ENCODE data around the gene STKLD1.

The STKLD1 gene

GRCh38 chr9:133346021-133346785, 30.0 kb upstream of the STKLD1 start:
- no peak for DNase-seq

DNA sequence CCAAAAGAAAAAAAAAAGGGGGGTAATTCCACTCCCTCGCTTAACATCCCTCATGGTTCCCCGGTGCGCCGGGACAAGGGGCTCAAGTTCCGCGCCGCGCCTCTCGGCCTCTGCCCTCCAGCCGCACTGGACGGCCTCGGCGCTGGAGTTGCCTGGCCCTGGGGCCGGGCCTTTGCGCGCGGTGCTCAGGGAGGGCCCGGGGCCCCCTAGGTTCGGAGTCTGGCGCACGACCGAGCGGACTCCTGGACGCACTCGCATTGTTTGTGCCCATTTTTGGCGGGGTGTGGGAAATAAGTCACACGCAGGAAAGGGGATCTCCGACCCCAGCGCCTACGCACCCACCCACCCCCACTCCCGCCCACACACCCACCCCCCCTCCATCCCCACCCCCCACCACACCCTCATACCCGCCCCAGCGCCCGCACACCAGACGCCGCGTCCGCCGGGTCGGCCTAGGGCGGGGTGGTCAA, 28.6 kb upstream of the STKLD1 start:
- no peak for DNase-seq

GRCh38 chr9:133347985-133348717, 28.0 kb upstream of the STKLD1 start, which contains the start of the genes MED22 and RPL7A:
Gene MED22, minus strand, starts transcription at chr9:133348131. Its CDS starts 1,469 bp downstream, at chr9:133346662.
Gene RPL7A, plus strand, starts transcription at chr9:133348218. Its CDS starts 26 bp downstream, at chr9:133348244.
- DNase-seq: peak; percentile 96

GRCh38 chr9:133348718-133349573, 27.2 kb upstream of the STKLD1 start:
- DNase-seq: no peak

- no peak for DNase-seq
Observed at GRCh38 chr9:133349965-133350616, 26.1 kb upstream of the STKLD1 start.

DNA sequence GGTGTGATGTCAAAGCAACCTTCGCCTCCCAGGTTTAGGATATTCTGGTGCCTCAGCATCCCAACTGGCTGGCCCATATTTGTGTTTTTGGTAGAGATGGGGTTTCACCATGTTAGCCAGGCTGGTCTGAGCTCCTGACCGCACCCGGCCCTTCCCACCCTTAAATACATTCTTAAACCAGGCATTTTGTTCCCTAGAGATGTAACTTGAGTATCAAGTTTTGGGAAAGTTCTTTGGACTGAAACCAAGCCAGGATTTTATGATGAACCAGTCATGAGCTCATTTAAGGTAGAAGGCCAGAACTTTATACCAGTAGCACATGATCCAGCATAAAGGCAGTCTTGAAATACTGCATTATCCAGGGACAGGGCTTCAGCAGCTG, 24.6 kb upstream of the STKLD1 start:
- DNase-seq: no peak

- DNase-seq: peak; percentile 82
Observed at GRCh38 chr9:133351908-133352634, 24.1 kb upstream of the STKLD1 start.

- no peak for DNase-seq
Observed at GRCh38 chr9:133352635-133353340, 23.4 kb upstream of the STKLD1 start.

DNA sequence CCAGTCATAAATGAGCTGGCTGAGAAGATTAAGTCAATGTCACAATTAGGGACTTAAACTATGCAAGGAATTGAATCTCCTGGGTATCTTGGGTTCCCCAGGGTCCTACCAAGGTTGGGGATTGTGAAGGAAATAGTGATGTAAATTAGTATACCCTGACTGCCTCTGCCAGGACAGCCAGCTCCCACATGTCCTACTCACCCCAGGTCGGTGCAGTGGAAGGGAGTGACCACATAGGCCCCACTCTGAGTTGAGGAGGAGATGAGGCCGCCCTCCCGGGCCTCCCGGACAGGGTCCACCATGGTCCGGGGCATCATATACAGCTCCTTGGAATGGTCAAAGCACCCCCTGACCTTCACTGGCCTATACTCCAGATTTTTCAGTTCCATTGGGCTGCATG, 22.6 kb upstream of the STKLD1 start:
- DNase-seq: no peak

- no peak for DNase-seq
Observed at GRCh38 chr9:133354766-133355165, 21.4 kb upstream of the STKLD1 start.

DNA sequence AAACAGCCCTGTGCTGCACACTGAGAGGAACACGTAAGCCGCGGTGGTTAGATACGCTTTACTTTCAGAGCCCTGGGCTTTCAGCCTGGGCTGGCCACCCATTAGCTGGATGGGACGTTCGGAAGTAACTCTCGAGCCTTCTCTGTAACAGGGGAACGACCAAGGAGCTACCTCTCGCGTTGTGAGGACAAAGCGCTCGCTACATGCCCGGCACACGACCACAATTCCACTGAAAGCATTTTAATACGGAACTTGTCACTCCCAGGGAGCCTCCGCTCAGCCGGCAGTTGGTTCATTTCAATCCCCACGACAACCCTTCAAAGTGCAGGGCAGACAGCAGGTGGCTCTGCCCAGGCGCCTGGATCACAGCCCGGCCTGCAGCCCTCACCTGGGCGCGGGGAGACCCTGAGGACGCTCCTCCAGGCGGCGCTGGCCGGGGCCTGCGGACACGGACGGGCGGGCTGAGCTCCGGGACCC, 20.2 kb upstream of the STKLD1 start:
- peak; percentile 73 for DNase-seq

DNA sequence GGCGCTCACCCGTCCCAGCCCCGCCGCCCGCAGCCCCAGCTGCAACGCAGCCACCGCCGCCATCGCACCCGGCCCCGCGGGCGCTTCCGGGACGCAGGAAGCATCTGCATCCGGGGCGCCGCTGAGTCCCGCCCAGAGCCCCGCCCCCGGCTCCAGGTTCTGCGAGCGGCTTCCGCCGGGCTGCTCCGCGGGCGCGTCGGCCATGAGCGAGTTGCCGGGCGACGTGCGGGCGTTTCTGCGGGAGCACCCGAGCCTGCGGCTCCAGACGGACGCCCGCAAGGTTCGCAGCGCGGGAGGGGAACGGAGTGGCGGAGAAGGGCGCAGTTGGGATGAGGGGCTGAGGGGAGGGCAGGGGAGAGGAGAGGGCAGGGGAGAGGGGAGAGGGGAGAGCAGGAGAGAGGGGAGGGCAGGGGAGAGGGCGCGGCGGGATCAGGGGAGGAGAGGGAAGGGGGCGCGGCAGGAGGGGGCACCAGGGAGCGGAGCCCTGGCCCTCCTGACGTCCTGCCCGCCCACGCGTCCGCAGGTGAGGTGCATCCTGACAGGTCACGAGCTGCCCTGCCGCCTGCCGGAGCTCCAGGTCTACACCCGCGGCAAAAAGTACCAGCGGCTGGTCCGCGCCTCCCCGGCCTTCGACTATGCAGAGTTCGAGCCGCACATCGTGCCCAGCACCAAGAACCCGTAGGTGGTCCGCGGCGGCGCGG, 19.6 kb upstream of the STKLD1 start, which contains the start of the genes SURF1 and SURF2:
Gene SURF1, minus strand, starts transcription at position 97 of the 701 bp plus-strand sequence. Its CDS starts 34 bp downstream, at position 63.
Gene SURF2, plus strand, starts transcription at position 160 of the 701 bp plus-strand sequence. Its CDS starts 43 bp downstream, at position 203.
- peak; percentile 94 for DNase-seq

GRCh38 chr9:133357656-133358055, 18.5 kb upstream of the STKLD1 start:
- DNase-seq: no peak

DNA sequence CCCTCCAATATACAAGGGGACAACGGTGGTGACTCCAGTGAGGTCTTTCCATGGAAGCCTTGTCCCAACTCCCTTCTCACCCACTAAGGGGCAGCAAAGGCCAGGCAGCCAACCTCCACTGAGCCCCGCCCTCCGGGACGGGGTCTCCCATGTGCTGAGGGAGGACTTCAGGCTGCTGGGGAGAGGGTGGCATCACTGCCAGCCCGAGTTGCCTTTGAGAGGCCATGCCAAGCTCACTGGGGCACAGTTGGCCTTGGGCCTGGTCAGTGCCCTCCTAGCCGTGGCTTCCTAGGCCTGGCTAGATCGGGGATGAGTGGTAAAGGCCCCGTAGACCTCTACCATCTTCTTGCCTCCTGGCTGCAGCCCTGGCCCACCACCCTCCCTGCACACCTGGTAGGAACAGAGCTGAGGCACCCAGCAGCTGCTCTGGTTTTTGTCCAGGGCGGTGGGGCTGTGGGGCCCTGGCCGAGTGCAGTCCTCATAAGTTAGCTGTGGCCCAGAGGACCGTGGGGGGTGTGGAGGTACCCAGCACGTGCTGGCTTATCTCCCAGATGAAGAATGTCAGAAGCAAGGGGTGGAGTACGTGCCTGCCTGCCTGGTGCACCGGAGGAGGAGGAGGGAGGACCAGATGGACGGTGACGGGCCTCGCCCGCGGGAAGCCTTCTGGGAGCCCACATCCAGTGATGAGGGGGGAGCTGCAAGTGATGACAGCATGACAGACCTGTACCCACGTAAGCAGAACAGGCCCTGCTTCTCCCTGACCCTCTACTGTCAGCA, 16.6 kb upstream of the STKLD1 start:
- DNase-seq: no peak

DNA sequence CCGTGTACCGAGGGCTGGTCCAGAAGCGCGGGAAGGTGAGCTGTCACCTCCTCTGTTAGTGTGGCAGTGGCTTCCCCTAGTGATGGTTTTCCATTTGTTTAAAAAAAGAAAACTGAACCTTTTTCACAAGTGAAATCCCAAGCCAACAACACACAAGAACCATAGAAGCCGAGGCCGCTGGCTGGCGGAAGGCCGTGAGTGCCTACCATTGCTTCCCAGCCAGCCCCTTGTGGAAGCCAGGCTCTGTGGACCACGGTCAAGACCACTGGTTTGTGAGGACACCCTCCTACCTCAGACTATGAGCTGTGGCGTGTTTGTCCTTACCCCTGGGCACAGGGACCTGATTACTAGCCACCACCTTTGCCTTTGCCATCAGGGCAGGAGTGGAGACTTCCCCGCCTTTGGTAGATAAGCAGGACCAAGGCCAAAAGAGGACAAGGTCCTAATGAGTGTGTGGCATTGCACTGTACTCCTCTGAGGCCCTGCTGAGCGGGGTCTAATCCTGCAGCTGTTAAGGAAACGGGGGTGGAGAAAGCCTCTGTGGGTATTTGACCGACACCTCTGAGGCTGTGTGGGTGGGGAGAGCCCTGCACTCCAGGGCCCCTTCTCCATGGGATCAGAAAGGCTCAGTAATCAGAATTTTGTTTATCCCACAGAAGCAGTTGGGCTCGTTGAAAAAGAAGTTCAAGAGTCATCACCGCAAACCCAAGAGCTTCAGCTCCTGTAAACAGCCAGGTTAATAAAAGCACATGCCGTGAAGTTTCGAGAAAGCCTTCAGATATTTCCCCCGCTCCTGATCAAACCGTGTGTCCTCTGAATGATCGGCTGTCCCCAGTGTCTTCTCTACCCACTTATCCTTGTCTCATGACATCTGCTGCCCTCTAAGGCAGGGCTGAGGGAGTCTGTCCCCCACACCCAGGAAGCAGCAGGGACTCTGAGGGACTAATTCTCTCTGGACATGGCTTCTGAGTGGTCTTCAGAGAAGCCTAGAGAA, 15.5 kb upstream of the STKLD1 start:
- DNase-seq: no peak

DNA sequence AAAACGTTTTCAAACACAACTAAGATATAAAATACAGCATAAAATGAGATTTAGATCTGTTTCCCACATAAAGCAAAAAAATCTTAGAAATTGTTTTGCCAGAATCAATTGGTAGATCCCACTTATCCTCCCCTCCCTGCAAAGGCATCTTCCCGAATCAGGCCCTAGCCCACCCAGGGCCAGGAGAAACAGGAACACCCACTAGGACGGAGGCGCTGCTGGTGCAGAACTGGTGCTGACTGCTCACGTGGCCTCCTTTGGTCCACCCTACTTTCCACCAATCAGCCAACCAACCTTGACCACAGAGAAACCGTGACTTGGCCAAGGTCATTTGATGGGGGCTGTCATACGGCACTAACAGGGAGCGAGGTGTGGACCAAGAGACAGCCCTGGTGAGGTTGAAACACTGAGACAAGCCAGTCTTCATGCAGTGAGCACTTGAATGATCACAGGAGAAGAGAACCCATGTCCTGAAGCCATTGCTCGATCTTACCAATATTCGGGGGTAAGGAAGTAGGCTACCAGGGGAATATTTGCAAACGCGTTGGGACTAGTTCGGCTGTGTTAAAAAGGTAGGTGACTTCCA, 14.6 kb upstream of the STKLD1 start:
- no peak for DNase-seq

GRCh38 chr9:133362359-133363044, 13.7 kb upstream of the STKLD1 start:
- DNase-seq: no peak
